Epithelial cell of esophagus (primary cell): ENCODE measurements around the gene CTRL.

Experiments used
- DNase-seq: peaks from one replicate; pipeline ENCODE4 v3.0.0; 2010; ENCODE audit warnings: low read depth
- H3K4me3 ChIP-seq: 2 replicates; pipeline ENCODE4 v1.5.1; 2011; ENCODE audit warnings: mild to moderate bottlenecking, low read length, control low read depth
- CTCF ChIP-seq: IDR thresholded peaks from 2 replicates; pipeline ENCODE4 v1.5.1; 2011; ENCODE audit warnings: low read depth, mild to moderate bottlenecking, low read length, control low read depth, inconsistent platforms; ENCODE audit not compliant: insufficient read depth; ENCODE audit errors: missing control alignments

The CTRL gene

GRCh38 chr16:67959536-67960329 lies 28.1 kb upstream of the CTRL start:
- no peak for TF ChIP-seq CTCF
- H3K4me3 ChIP-seq, result no peak overlapping the region
- no peak for DNase-seq

GRCh38 chr16:67957622-67958021 lies 26.0 kb upstream of the CTRL start:
- no peak for DNase-seq
- TF ChIP-seq CTCF, result no peak
- H3K4me3 ChIP-seq, result no peak overlapping the region

- TF ChIP-seq CTCF, result no peak
- no peak for DNase-seq
- H3K4me3 ChIP-seq, result no peak overlapping the region
Measured at GRCh38 chr16:67954421-67955196, 22.9 kb upstream of the CTRL start.

DNA sequence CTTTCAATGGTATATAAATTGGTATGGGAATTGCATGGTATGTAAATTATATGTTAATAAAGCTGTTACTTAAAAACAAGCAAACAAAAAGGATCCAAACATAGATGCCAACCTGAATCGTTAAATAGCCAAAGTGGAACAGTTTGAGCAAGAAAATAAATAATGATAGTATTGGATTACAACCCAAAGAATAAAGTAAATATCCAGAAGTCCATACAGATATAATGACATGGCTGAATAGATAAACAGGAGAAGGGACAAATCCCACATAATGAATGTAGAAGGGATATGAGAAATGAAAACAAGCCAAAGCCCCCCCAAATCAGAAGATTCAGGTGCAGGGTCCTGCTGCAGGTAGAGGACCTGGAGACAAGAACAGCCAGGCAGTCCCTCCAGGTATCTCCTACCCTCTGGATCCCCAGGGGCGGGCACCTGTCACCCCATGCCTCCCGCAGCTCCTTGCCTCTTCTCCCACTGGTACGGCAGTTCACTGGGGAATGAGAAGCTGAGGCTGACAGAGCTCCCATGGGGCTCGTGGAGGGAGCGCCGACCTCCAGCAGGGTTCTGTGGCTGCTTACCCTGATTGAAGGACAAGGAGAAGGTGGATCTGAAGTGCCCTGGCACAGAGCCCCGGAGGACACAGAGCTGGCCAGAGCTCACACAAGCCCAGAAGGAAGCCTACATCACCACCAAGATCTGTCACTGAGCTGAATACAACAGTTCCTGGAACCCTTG lies 22.1 kb upstream of the CTRL start:
- no peak for TF ChIP-seq CTCF
- DNase-seq, result no peak

GRCh38 chr16:67951485-67951884 lies 19.8 kb upstream of the CTRL start:
- no peak for TF ChIP-seq CTCF
- DNase-seq, result no peak
- H3K4me3 ChIP-seq, result no peak overlapping the region

More for the DNA sequence above, 22.1 kb upstream of the CTRL start:
- no peak overlapping the region for H3K4me3 ChIP-seq

- no peak for DNase-seq
- TF ChIP-seq CTCF, result no peak
- H3K4me3 ChIP-seq, result no peak overlapping the region
Measured at GRCh38 chr16:67950335-67950843, 18.7 kb upstream of the CTRL start.
